ENCODE measurements around the gene NBEA. TPM values are rescaled to one million over a fixed set of nuclear protein-coding genes. Genes with fewer than 3 reads are reported as not detected.

The NBEA gene
- total RNA-seq, 2 donors from 2014 or later, result 17.5 to 24.7 TPM

DNA sequence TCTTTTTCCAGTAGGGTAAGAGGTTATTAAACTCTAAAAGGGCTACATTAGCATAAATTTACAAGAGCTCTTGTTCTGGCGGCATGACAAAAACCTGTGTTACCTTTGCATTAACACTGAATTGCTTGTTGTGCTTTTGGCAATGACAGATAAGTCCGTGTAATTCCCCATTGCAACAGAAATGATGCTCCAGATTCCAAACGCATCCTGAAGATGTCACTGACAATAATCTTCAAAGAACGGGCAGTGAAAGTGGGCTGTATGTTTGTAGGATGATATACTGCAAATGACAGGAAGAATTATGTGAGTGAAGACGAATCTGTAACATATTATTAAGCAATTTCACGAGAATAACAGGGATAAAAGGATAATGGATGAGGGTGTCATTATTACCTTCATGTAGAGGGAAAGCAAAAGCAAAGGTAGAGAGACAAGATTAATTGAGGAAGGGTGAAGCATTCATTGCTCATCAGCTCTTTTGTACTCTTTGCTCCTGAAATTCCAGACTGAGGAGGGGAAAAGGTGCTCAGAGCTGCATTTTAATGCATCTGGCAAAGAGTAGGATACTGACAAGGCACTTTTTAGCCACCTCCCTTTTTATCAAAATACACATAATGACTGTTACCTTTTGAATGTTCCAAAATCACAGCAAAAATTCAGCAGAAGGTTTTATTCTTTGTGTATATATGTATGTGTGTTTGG is 572.9 kb downstream of the NBEA start:
- H3K36me3 ChIP-seq, result no peaks in the 10 kb centered on the region
- no peaks in the 10 kb centered on the region for H3K4me1 ChIP-seq
- no peaks in the 10 kb centered on the region for H3K9me3 ChIP-seq
- no peak for TF ChIP-seq CTCF (IDR thresholded peaks at IDR 0.05)
- no peak overlapping the region for H3K27ac ChIP-seq
- no peaks in the 10 kb centered on the region for H3K27me3 ChIP-seq
- H3K4me3 ChIP-seq, result no peak overlapping the region
- DNase-seq (ENCODE audit: low spot score), result no peak

DNA sequence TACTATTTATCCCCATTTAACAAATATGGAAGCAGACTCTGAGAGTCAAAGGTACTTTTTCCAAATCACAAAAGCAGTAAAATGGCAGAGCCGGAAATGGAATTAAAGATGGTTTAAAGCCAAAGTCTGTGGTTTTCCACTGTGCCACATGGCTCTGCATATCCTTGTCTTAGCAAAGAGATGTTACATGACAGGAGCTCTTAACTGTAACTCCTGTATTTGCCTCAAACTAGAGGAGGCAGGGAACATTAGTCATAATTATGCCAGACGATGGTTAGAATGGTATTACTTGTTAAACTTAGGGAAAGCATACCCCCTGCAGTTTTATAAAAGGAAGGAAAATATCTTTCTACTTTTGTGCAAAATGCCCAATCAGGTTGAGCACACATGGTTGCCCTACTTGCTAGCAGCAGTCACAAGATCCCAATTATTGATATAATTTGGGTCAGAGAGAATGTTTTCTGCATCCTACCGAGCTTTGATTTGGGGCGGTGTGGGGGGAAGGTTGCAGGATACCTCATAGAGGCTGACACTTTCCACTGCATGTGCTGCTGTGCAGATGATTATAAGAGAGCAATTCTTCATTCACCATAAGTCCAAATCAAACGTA is 576.4 kb downstream of the NBEA start:
- no peak overlapping the region for H3K27ac ChIP-seq
- no peaks in the 10 kb centered on the region for H3K36me3 ChIP-seq
- no peak overlapping the region for H3K4me3 ChIP-seq
- H3K9me3 ChIP-seq, result no peaks in the 10 kb centered on the region
- no peak for DNase-seq (ENCODE audit: low spot score)
- no peak for TF ChIP-seq CTCF (IDR thresholded peaks at IDR 0.05)
- no peaks in the 10 kb centered on the region for H3K27me3 ChIP-seq
- no peaks in the 10 kb centered on the region for H3K4me1 ChIP-seq

- no peak for DNase-seq (ENCODE audit: low spot score)
- H3K27ac ChIP-seq, result no peak overlapping the region
- H3K36me3 ChIP-seq, result no peaks in the 10 kb centered on the region
- no peaks in the 10 kb centered on the region for H3K27me3 ChIP-seq
- no peaks in the 10 kb centered on the region for H3K9me3 ChIP-seq
- H3K4me1 ChIP-seq, result no peaks in the 10 kb centered on the region
- no peak for TF ChIP-seq CTCF (IDR thresholded peaks at IDR 0.05)
- H3K4me3 ChIP-seq, result no peak overlapping the region
Measured at GRCh38 chr13:35524171-35524570, 582.1 kb downstream of the NBEA start.

GRCh38 chr13:35526577-35526976 is 584.5 kb downstream of the NBEA start:
- Histone ChIP-seq H3K9me3 (no peaks in the 10 kb centered on the region), H3K4me3 (no peak overlapping the region), H3K27ac (no peak overlapping the region), H3K27me3 (no peaks in the 10 kb centered on the region), H3K4me1 (peaks cover 0 to 3% of the 10 kb centered on the region in 2 donors), H3K36me3 (no peaks in the 10 kb centered on the region)
- no peak for TF ChIP-seq CTCF (IDR thresholded peaks at IDR 0.05)
- no peak for DNase-seq (ENCODE audit: low spot score)

DNA sequence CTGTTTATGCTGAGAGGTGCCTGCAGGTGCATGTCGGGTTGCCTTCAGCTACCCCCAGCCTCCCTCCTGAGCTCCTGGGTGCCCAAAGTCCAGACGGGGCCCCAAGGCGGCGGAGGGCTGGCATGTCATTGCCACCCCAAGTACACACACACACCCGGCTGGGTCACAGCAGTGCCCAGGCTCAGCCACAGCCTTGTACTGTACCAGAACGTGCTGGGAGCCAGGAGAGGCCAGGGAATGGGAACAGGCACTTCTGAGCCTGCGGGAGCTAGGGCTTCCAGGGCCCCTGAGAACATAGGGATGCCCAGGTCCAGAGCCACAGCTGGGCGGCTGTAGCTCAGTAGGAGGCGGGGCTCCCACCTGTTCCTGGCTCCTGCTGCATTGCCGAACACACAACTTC is 585.4 kb downstream of the NBEA start:
- no peak for DNase-seq (ENCODE audit: low spot score)
- no peaks in the 10 kb centered on the region for H3K9me3 ChIP-seq
- no peaks in the 10 kb centered on the region for H3K27me3 ChIP-seq

More for the DNA sequence above, 585.4 kb downstream of the NBEA start:
- no peak for TF ChIP-seq CTCF (IDR thresholded peaks at IDR 0.05)
- no peak overlapping the region for H3K27ac ChIP-seq
- H3K4me3 ChIP-seq, result no peak overlapping the region
- H3K36me3 ChIP-seq, result no peaks in the 10 kb centered on the region
- H3K4me1 ChIP-seq, result peaks cover 0 to 3% of the 10 kb centered on the region in 2 donors

All from right atrium auricular region (tissue), 2 donors.